T-helper 1 cell treated with Interleukin-12 subunit alpha and Interleukin-12 subunit beta and Interleukin-4 antibody, amounts not matched to agents 30 ng/mL and 1 ng/mL, for 36 hours (primary cell): ENCODE data around the gene TRAK1. TPM values are rescaled to one million over a fixed set of nuclear protein-coding genes. Genes with fewer than 3 reads are reported as not detected.

ENCODE experiments used
- intact Hi-C: fragments of 100-400 bp; cut with micrococcal nuclease; formaldehyde crosslinking; loops from one replicate; pipeline ENCODE4 v1.15.1; 2024
- total RNA-seq: library from RNA; stranded (reverse); gene quantifications from 2 replicates; pipeline ENCODE4 v1.2.3, GENCODE V29; 2022

The TRAK1 gene
- total RNA-seq, 1 donor from 2014 or later, result 22.2 TPM

DNA sequence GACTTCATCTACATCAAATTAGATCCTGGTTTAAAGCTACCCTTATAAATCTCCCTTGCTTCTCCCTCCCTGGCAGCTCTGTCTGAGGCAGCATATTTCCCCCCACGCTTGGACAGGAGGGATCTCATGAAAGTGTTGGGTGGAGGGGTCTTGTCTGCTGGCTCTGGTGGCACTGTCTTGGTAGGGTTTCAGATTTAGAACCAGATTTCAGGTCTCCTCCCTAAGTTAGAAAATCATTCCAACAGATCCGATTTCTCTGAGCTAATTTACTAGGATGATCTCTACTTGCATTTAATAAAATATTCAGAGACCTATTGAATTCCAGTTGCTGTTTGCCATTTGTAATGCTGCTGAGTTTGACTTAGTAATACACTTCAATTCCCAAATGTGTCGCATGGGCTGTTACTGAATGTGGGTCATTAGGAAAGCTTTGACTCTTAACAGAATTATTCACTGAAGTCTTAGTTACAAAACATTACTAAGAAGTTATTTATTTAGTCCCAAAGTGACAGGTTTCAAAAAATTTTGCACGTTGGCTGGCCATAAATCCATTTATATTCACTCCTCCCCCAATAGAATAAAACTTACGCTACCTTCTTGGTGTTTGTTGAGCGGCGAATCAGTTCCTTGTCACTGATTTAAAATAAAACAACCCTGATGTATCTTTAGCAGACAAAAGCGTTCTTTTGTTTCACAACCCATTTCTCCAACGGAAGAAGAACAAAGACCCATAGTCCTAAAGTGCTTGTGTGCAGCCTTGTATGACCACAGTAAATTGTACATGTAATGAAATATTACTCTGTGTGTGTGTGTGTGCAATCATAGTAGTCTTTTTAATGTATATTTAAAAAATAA is 84.5 kb downstream of the TRAK1 start:
- intact Hi-C loops, result no loop called here

DNA sequence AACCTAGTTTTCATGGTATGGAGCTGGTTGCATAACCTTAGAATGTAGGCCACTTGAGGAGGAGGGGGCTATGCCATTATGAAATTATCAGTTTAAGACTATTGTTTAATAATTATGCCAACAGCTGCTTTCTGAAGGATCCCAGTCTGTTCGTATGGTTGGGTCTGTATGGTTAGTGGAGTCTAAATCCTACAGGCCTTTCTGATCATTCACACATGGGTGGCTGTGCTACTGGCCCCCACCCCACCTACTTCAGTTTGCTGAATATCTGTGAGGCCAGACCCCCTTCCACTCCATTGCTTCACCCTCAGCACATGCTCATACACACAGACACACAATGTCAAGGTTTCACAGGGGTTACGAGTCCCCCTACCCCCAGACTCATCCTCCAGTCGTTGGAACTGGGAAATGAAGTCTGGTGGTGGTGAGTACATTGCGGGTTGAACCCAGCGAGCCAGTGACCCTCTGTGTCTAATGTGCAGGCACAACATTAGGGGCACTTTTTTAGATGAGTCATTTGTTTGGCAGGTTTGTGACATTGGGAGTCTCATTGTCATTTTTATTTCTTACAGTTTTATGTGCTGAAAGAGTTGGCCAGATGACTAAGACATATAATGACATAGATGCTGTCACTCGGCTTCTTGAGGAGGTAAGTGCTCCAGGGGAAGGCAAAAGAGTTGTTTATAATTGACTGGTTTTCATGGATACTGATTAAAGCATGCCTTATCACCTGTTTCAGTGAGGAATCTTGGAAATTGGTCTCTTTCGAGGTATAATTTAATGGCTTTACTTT is 85.3 kb downstream of the TRAK1 start:
- intact Hi-C loops, result no loop called here

DNA sequence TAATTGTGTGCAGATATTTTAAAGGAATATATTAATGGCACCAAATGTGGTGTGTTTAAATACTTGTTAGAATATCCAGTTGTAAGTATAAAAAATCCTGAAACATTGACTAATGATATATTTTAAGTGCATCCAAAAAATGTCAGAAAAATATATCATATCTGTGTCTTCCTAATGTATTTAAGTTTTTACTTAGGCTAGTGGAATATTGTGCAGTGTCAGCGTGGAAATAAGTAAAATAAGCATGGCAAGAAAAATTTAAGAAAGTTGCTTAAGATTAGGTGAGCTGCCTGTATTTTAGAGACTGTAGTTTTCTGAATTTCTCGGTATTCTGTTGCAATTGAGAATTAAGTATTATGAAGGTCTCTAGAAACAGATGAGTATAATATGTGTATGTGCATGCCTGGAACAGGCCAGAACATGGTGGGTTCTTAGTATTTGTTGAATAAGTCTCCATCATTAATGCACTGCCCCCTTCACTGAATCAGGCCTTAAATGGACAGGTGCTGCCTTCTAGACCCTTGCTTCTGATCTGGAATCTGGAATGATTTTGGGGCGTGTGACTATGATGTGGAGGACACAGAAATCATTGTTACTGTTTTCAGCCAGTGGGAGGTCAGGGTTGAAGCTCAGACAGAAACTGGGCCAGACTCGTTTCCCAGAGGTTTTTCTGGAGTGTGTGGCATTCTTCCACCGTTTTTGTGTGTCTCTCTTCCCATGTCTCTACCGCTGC is 86.1 kb downstream of the TRAK1 start:
- intact Hi-C loops, result no loop called here

DNA sequence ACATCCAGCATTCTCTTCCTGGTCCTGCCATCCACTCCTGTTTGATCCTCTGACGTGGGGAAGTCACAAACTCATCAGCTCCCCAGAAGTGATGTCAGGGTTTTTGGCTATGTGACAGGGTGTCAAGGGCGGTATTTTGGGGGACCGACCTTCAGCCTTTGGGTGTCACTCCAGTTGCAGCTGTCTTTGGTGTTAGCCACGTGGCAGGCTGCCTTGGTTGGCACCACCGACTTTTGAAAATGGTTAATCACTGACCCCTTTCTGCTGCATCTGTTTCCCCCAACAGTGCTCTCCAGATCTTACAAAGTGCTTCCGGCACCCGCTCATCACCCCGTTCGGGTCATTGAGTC is 86.6 kb downstream of the TRAK1 start:
- intact Hi-C loops, result no loop called here

DNA sequence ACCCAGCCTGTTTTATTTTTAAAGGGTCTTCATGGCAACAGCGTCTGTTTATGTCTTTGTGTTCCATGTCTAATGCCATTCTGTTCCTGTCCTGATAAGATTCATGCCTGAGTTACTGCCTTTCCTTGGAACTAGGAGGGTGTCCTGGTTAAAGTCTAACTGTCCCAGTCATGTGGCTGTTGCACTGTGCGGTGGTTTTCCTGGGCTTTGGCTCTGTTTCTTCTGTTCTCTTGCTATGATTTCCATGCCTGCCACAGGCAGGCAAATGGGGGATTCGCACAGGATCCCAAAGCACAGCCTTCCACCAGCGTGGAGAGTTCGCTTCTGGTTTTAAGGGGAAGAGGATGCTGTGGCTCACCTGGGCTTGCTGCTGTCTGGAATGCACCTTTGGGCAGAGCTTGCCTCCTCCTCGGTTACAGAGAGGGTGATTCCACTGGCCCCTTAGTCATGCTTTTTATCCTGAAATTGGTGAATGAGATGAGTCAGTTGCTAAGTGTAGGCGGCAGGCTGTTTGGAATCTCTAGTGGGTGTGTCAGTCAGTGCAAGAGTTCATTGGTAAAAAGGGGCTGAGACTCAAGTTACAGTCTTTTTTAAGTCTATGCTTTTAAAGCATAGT is 88.1 kb downstream of the TRAK1 start:
- intact Hi-C loops, result no loop called here

DNA sequence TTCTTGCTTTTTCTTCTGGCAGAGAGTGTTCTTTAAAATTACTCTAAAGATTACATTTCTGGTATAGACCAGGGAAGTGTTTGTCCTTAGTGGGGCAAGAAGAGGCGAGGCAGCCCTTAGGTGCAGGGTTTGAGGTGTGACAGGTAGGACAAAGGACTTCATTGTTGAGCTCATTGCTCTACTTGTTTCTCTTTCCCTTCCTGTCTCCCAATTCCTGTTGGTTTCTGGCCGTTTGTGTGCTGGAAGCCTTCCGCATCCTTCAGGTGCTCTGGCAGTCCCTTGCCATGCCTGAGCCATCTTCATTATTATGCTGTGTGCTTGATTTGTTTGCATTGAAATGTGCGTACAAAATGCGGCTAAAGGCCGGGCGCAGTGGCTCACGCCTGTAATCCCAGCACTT is 89.7 kb downstream of the TRAK1 start:
- intact Hi-C loops, result no loop called here

DNA sequence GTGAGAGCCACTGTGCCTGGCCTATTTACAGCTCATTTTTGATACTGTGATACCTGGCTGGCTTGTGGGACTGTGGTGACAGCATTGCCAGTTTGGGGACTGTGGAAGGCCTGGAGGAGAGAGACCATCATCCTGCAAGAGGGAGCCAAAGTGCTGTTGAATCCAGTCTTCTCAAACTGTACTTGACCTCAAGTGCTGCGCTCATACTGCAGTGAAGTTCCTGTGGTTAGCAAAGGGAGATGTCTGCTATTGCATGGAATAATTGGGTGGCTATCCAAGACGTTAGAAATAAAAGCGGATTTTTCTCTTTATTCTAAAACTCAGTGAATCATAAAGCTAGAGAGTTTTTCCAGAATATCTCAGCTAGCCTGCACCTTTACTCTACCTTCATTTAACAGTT is 91.4 kb downstream of the TRAK1 start:
- intact Hi-C loops, result no loop called here

DNA sequence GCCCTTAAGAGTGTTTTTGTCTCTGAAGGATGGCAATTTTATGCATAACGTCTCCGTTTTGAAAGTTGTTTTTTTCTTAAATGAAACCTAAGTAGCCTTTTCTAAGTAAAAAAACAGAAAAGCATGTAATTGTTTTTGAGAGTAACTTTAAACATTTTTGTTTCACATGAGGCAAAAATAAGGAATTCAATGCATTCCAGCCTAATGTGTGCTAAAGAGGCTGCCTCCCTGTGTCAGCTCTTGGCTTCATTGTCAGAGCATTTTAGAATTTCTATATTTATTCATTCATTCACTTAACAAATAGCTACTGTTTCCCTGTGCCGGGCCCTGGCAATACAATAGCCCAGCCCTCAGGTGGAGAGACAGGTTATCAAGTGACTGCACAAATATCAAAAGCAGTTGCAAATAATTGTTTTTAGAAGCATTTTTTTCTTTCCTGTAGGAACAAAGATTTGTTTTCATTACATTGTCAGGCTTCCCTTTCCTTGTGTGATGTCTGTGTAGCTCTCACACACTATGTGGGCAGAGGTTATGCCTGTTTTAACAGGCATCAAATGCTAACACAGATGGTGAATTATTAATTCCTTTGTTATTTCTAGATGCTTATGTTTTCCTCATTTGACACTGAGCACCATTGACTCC is 93.0 kb downstream of the TRAK1 start:
- intact Hi-C loops, result no loop called here

DNA sequence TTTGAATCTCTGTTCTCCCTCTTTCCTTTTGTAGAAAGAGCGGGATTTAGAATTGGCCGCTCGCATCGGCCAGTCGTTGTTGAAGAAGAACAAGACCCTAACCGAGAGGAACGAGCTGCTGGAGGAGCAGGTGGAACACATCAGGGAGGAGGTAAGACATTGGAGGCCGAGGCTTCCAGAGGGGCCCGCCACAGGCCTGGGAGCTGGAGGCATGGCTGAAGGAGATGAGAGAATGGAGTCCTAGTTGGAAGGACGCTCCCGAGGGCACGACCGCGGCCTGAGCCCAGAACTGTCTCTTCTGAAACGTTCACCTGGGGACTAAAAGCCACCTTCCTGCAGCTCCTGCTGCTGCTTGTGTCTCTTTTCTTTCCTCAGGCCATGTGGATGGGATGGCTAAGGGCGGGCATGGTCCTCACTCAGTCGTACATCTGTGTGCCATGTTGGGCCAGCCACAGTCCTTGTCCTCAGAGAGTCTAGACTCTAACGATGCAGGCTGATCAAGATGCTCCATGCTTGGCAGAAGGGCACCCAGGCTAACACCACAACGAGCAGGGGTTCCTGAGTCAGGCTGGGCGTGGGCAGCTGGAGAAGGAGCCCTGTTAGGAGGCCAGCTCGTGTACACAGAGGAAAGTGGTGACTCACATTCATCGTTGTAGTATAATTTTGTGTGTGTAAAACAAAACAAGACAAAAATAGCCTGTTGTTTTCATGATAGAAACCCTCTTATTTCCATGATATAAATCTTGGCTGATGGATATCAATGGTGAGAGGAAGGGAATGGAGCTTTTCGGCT is 93.7 kb downstream of the TRAK1 start:
- intact Hi-C loops, result no loop called here

DNA sequence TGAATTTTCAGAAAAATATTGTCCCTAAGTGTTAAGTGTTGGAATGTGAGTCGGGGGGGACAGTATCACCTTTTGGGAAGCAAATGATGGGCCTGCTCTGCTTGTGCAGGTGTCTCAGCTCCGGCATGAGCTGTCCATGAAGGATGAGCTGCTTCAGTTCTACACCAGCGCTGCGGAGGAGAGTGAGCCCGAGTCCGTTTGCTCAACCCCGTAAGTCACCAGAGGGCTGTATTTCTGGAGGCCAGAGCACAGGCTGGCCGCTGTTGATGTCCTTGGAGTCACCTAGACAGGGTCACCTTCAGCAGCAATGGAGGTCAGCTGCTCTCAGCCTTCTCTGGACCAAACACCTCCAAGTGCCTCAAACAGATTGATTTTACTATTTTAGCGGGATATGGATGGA is 96.8 kb downstream of the TRAK1 start:
- intact Hi-C loops, result no loop called here

DNA sequence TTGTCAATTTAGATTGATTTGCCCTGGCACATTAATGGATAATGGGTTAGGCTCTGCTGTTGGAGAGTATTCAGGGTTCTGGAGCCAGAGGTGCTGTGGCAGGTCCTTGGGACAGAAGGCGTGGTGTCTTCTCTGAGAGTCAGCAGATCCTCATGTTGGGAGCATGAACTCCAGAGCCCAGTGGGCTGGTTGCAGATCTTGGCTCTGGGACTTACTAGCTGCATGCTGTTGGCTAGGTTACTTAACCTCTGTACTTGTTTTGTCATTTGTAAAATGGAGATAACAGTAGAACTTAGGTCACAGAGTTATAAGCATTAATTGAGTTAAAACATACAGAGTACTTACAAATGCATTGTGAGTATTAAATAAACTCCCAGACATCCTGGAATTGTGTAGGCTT is 97.2 kb downstream of the TRAK1 start:
- intact Hi-C loops, result no loop called here

DNA sequence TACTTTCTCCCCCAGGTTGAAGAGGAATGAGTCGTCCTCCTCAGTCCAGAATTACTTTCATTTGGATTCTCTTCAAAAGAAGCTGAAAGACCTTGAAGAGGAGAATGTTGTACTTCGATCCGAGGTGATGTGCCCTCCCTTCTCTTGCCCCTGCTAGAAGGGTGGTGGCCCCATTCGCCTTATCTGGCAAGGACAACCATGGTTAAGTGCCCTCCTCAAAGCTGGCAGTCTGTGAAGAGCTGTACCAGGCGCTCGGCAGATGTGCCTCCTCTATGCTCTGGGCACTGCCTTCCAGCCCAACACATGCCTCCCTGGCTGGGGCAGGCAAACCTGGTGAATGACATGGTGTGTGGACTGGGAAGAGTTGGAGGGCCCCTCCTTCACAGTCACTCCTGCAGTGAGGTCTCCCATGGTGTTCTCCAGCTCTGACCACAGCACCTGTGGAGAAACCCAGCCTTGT is 97.9 kb downstream of the TRAK1 start:
- intact Hi-C loops, result no loop called here

DNA sequence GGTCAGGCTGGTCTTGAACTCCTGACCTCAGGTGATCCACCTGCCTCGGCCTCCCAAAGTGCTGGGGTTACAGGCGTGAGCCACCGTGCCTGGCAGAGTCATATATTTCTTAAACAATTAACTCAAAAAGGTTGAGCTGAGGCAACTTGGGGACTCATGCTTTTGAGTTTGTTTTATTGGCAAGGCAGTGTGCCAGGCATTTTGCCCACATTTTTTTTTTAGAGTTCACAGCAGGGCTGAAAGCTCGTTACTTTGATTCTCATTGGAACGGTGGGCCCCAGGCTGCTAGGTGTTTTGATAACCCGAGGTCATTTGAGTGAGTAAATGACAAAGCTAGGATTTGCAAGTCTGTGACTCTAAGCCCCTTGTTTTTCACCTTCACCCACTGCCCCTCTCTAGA is 98.6 kb downstream of the TRAK1 start:
- intact Hi-C loops, result loop anchor here (2.0 to 10.0 kb wide), 4 partner anchors 177 to 995 kb away; partner anchors contain the start of genes CTNNB1 and ULK4

DNA sequence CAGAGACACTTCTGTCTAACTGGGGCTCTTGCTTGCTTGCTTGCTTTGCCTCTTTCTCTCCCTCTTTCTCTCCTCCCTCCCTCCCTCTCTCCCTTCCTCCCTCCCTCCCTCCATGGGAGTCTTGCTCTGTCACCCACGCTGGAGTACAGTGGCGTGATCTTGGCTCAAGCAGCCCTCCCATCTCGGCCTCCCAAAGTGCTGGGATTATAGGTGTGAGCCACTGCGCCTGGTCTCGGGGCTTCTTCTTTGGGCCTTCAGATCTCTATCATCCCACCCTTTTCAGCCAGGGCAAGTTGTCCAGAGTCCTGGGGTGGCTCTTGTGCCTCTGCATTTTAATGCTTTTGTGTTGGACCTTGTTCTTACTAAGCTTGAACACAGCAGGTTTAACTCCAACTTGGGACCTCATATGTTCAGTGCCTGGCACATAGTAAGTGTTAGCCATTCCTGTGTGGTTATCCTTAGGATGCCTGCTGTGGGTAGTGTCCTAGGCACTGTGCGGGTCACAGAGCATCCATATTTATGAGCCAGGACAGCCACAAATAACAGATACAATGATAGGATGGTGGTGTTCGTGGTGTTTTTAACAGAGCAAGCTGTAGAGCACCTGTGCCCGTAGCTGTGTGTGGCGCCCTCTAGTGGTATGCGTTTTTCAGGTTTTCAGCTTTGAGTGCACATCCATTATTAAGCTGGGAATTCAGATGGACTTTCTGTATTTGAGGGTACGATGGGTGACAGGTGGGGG is 99.7 kb downstream of the TRAK1 start:
- intact Hi-C loops, result loop anchor here (1.0 to 10.0 kb wide), 8 partner anchors 73 to 1611 kb away; partner anchors contain the start of genes CTNNB1 and ULK4

DNA sequence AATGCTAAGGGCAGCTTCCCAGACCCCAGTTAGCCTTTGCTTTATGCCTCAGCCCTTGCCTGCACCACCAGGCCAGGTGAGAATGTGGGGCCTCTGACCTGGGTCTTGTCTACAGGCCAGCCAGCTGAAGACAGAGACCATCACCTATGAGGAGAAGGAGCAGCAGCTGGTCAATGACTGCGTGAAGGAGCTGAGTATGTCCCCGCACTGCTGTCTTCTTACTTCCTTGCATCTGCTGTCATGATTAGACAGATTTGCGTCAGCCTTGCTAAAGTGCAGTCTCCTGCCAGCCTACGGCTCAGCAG is 100.2 kb downstream of the TRAK1 start:
- intact Hi-C loops, result loop anchor here (1.0 to 10.0 kb wide), 8 partner anchors 73 to 1611 kb away; partner anchors contain the start of genes CTNNB1 and ULK4

DNA sequence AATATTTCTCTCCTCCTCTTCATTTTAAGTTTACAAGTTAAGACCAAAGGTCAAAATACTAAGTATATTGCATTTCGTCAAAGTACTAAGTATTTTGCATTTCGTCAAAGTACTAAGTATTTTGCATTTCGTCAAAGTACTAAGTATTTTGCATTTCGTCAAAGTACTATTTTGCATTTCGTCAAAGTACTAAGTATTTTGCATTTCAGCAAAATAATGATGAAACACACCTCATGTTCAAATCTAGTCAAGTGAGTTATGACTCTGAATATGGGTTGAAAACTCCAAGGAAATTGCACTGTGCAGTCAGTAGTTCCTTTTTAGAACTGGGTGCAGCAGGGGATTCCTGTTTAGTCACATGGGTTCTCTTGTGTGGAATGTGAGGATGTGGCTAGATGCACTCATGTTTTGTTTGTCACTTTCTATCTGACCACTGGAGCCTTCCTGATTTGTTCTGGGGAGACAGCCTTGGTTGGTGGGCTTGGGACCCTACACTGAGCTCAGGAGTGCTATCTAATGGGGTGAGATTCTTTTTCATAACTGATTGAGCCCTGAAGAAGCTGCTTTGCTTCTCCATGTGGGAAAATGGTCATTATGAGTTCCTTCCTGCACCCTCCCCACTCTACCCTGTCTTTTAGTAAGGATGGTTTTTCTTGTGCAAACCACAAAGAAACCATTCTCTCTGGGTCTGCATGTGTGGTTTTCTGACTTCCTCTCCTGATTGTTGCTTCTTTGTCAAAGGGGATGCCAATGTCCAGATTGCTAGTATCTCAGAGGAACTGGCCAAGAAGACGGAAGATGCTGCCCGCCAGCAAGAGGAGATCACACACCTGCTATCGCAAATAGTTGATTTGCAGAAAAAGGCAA is 101.4 kb downstream of the TRAK1 start:
- intact Hi-C loops, result loop anchor here (5.0 to 10.0 kb wide), 3 partner anchors 230 to 998 kb away; partner anchors contain the start of genes CTNNB1 and ULK4

DNA sequence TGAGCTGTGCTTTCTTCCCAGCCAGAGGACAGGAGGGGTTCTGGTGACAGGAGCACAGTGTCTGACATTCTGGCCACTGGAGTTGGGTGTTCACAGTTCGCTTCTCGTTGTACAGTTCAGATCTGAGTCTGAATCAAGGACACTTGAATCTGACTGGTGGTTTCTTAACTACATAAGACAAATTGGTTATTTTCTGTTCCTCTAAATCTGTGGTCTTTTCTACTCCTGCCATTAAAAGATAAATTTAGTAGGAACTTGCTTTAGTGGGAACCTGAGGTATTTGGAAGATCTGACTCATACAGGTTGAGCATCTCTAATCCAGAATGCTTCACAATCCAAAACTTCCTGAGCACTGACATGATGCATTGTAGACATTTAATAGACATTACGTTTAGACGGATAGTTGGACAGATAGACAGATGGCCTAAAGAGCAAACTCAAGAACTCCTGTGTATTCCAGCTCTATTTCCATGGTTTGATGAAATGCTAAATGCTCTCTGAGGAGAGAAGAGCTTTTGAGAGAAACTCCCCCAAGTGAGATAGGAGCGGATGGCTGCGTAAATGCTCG is 103.9 kb downstream of the TRAK1 start:
- intact Hi-C loops, result loop anchor here (5.0 to 10.0 kb wide), 3 partner anchors 233 to 1000 kb away; partner anchors contain the start of genes CTNNB1 and ULK4

DNA sequence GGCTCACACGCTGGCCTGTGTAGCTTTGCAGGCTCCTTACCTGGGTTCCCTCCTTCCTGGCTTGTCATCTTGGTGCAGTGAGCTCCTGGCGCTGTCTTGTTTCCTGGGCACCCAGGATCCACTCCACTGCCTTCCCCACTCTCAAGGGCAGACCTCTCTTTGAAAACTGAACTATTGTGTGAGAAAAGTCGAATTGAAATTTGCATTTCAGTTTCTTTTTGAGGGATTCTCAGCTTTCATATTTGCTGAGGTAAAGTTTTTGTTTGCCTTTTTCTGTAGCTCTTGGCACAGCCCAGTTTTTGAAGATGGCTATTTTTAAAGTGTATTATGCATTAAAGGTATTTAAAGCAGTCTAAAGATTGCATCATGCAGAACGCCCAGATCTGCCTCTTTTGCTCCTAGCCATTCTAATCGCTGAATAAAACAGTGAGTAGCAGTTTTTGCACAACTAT is 104.7 kb downstream of the TRAK1 start:
- intact Hi-C loops, result loop anchor here (10.0 kb wide), 1 partner anchor 1001 kb away; the partner anchor contains the start of gene CTNNB1
